ENCODE data around the gene ARHGDIB. TPM values are rescaled to one million over a fixed set of nuclear protein-coding genes. Genes with fewer than 3 reads are reported as not detected.

ARHGDIB gene
- total and polyA plus RNA-seq, 2 of the 13 experiments (the other 11 are each of a cell fraction or from before 2014, with no cell fraction given), result 0.11 to 0.87 TPM

DNA sequence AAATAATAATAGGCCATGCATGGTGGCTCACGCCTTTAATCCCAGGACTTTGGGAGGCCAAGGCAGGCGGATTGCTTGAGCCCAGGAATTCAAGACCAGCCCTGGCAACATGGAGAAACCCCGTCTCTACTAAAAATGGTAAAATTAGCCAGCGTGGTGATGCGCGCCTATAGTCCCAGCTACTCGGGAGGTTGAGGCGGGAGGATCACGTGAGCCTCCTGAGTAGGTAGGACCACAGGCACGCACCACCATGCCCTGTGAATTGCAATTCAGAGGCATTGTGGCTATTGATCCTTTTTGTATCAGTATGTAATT lies 2.3 kb downstream of the ARHGDIB start (continued):
- TF ChIP-seq, protein P1, sequence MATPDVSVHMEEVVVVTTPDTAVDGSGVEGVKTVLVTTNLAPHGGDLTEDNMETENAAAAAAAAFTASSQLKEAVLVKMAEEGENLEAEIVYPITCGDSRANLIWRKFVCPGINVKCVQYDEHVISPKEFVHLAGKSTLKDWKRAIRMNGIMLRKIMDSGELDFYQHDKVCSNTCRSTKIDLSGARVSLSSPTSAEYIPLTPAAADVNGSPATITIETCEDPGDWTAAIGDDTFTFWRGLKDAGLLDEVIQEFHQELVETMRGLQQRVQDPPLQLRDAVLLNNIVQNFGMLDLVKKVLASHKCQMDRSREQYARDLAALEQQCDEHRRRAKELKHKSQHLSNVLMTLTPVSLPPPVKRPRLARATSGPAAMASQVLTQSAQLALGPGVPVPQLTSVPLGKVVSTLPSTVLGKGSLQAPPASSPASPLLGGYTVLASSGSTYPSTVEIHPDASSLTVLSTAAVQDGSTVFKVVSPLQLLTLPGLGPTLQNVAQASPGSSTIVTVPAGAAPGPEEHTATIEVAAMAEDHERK (CRISPR knock-in tag; IDR thresholded peaks at IDR 0.05; ENCODE audit: low read depth), result no peak
- TF ChIP-seq, protein P2, sequence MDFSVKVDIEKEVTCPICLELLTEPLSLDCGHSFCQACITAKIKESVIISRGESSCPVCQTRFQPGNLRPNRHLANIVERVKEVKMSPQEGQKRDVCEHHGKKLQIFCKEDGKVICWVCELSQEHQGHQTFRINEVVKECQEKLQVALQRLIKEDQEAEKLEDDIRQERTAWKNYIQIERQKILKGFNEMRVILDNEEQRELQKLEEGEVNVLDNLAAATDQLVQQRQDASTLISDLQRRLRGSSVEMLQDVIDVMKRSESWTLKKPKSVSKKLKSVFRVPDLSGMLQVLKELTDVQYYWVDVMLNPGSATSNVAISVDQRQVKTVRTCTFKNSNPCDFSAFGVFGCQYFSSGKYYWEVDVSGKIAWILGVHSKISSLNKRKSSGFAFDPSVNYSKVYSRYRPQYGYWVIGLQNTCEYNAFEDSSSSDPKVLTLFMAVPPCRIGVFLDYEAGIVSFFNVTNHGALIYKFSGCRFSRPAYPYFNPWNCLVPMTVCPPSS (IDR thresholded peaks at IDR 0.05), result no peak

DNA sequence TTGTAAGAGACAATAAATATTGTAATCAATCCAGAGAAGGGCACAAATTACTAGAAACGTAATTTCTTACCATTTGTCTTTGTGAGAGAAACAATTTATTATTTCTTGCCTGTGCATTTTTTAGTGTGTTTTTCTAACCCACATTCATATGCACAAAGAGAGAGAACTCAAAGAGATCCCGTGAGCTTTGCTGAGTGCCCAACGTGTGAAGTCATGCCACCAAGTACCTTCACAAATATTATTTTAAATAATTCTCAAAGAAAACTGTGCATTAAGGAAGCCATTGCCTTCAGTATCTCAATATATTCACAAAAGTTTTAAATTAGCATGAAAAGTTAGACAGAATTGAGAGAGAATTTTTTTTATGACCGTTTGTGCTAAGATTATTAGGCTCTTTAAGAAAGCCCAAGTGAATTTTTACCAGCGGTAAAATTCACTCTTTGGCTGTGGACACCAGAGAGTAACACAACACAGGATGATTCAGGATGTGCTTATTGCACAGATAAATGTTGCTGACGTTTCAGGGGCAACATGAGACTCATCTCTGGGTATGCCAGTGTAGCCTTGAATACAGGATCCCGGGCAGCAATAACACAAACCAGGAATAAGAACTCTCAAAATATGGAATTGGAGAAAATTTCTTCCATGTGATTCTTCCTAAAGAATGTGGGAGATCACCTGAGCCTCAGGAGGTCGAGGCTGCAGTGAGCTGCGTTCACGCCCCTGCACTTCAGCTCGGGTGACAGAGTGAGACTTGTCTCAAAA lies 2.9 kb downstream of the ARHGDIB start:
- in situ Hi-C loops (cut with HindIII; ENCODE audit: extremely low pct_ligation_motif_present, low pct_unique_long_range_greater_than_20kb) (no loop called here), intact Hi-C loops (cut with micrococcal nuclease; ENCODE audit: unreplicated experiment) (no loop called here)
- Histone ChIP-seq H3K9me3 (ENCODE audit: low read length) (no peaks in the 10 kb centered on the region), H3K27ac (ENCODE audit: extremely low read length, insufficient read depth, low read length) (no peak overlapping the region), H3K4me3 (replicated peaks in 1 of 3; ENCODE audit: insufficient read depth in 1 of 3, low read depth in 2 of 3, low read length in 3 of 3) (no peak overlapping the region), H3K4me1 (ENCODE audit: insufficient read depth, low read length) (no peaks in the 10 kb centered on the region), H3K27me3 (ENCODE audit: control insufficient read depth in 1 of 2, insufficient read depth in 2 of 2, low read length in 2 of 2) (no peaks in the 10 kb centered on the region), H3K9ac (ENCODE audit: insufficient read depth, low read depth, low read length) (no peak overlapping the region), H3K79me2 (ENCODE audit: insufficient read depth, low read length) (no peaks in the 10 kb centered on the region), H3K36me3 (replicated peaks in 1 of 2; ENCODE audit: control insufficient read depth in 1 of 2, insufficient read depth in 2 of 2, low read length in 2 of 2) (no peaks in the 10 kb centered on the region), H2AFZ (ENCODE audit: low read length) (no peak overlapping the region), H3K4me2 (ENCODE audit: low read depth, low read length) (no peak overlapping the region), H4K20me1 (ENCODE audit: insufficient read depth, low read length) (no peaks in the 10 kb centered on the region)
- DNase-seq (ENCODE audit: low spot score), result no peak
- ChIA-PET CTCF (ENCODE audit: low intra/inter-chr PET ratio, low total read pairs) (no interaction called here), POLR2A (no interaction called here)
- WGBS (ENCODE audit: low lambda C conversion rate), result 35% methylated on average over 11 of the region's 11 CpGs
- FAIRE-seq, result no peak
- no TSS peak for BruUV-seq (replicated peaks)
- ATAC-seq, result no peak
- TF ChIP-seq, protein P3, sequence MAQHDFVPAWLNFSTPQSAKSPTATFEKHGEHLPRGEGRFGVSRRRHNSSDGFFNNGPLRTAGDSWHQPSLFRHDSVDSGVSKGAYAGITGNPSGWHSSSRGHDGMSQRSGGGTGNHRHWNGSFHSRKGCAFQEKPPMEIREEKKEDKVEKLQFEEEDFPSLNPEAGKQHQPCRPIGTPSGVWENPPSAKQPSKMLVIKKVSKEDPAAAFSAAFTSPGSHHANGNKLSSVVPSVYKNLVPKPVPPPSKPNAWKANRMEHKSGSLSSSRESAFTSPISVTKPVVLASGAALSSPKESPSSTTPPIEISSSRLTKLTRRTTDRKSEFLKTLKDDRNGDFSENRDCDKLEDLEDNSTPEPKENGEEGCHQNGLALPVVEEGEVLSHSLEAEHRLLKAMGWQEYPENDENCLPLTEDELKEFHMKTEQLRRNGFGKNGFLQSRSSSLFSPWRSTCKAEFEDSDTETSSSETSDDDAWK (CRISPR knock-in tag; IDR thresholded peaks at IDR 0.05), result no peak
- TF ChIP-seq ZSCAN12 (CRISPR knock-in tag; IDR thresholded peaks at IDR 0.05), result no peak
- no peak for TF ChIP-seq SP1 (IDR thresholded peaks at IDR 0.05)
- TF ChIP-seq SP1 (CRISPR knock-in tag; IDR thresholded peaks at IDR 0.05), result no peak
- TF ChIP-seq ZNF136 (CRISPR knock-in tag; IDR thresholded peaks at IDR 0.05; ENCODE audit: low read depth), result no peak
- no peak for TF ChIP-seq CC2D1A (CRISPR knock-in tag; IDR thresholded peaks at IDR 0.05)
- peak; percentile 89 for TF ChIP-seq CREB1 (IDR thresholded peaks at IDR 0.05)
- TF ChIP-seq CREB1 (CRISPR knock-in tag; IDR thresholded peaks at IDR 0.05), result no peak
- no peak for TF ChIP-seq TBX3 (IDR thresholded peaks at IDR 0.05; ENCODE audit: borderline replicate concordance)
- TF ChIP-seq, protein P4, sequence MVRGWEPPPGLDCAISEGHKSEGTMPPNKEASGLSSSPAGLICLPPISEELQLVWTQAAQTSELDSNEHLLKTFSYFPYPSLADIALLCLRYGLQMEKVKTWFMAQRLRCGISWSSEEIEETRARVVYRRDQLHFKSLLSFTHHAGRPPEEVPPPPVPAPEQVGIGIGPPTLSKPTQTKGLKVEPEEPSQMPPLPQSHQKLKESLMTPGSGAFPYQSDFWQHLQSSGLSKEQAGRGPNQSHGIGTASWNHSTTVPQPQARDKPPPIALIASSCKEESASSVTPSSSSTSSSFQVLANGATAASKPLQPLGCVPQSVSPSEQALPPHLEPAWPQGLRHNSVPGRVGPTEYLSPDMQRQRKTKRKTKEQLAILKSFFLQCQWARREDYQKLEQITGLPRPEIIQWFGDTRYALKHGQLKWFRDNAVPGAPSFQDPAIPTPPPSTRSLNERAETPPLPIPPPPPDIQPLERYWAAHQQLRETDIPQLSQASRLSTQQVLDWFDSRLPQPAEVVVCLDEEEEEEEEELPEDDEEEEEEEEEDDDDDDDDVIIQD (CRISPR knock-in tag; IDR thresholded peaks at IDR 0.05; ENCODE audit: low read depth), result no peak
- TF ChIP-seq ZBTB7B (CRISPR knock-in tag; IDR thresholded peaks at IDR 0.05), result no peak
- TF ChIP-seq ELF4 (CRISPR knock-in tag; IDR thresholded peaks at IDR 0.05; ENCODE audit: borderline replicate concordance), result no peak
- no peak for TF ChIP-seq SMAD9 (CRISPR knock-in tag; IDR thresholded peaks at IDR 0.05)
- TF ChIP-seq ISL2 (CRISPR knock-in tag; IDR thresholded peaks at IDR 0.05), result no peak
- peak; percentile 81 for TF ChIP-seq ATF7 (IDR thresholded peaks at IDR 0.05)
- no peak for TF ChIP-seq ATF7 (CRISPR knock-in tag; IDR thresholded peaks at IDR 0.05)
- no peak for TF ChIP-seq ZZZ3 (CRISPR knock-in tag; IDR thresholded peaks at IDR 0.05; ENCODE audit: borderline replicate concordance)
- no peak for TF ChIP-seq DR1 (CRISPR knock-in tag; IDR thresholded peaks at IDR 0.05)

Measured in HepG2 (cell line).